HepG2 (cell line): Measurements from ENCODE around the gene CDC42EP1.

ENCODE experiments used
- ATF2 ChIP-seq: sonication (generic); formaldehyde crosslinking; IDR thresholded peaks from 2 replicates; pipeline ENCODE4 v1.4.0; 2020; ENCODE audit warnings: missing genetic modification reagents
- DNMT1 ChIP-seq: sonication (generic); formaldehyde crosslinking; IDR thresholded peaks from 2 replicates; pipeline ENCODE4 v1.5.1; 2020; ENCODE audit warnings: mild to moderate bottlenecking, missing genetic modification reagents
- KLF11 ChIP-seq: IDR thresholded peaks from 2 replicates; pipeline ENCODE4 v1.6.1; 2016; ENCODE audit warnings: missing compliant biosample characterization
- NR2F1 ChIP-seq, 2 experiments: fragments of 450-650 bp in 1 of 2; formaldehyde crosslinking in 1 of 2; IDR thresholded peaks; 2 replicates each; pipeline versions ENCODE4 v1.5.0 to v1.6.1; 2016 to 2020; ENCODE audit warnings: mild to moderate bottlenecking in 1 of 2, missing compliant biosample characterization in 1 of 2, missing genetic modification reagents in 1 of 2, moderate library complexity in 1 of 2
- POLR2A ChIP-seq, 2 experiments: IDR thresholded peaks; 2 replicates each; pipeline ENCODE4 v1.6.1; 2011; ENCODE audit warnings: low read depth in 2 of 2, low read length in 2 of 2, mild to moderate bottlenecking in 1 of 2, moderate library complexity in 1 of 2; ENCODE audit not compliant: insufficient read depth in 1 of 2
- RELA ChIP-seq: sonication (generic); formaldehyde crosslinking; IDR thresholded peaks from 2 replicates; pipeline ENCODE4 v1.4.0; 2020; ENCODE audit warnings: missing genetic modification reagents
- SYNCRIP ChIP-seq: fragments of 200-400 bp; formaldehyde crosslinking; IDR thresholded peaks from 2 replicates; pipeline ENCODE4 v1.6.1; 2018; ENCODE audit warnings: mild to moderate bottlenecking, low read depth, low read length; ENCODE audit not compliant: insufficient read depth
- TAF1 ChIP-seq: sonication (generic); formaldehyde crosslinking; IDR thresholded peaks from 2 replicates; pipeline ENCODE4 v1.4.0; 2020; ENCODE audit warnings: missing genetic modification reagents
- TGIF2 ChIP-seq: IDR thresholded peaks from 2 replicates; pipeline ENCODE4 v1.6.1; 2016; ENCODE audit warnings: control low read depth, missing compliant biosample characterization
- ZNF326 ChIP-seq: sonication (generic); formaldehyde crosslinking; IDR thresholded peaks from 2 replicates; pipeline ENCODE4 v1.4.0; 2020; ENCODE audit warnings: missing genetic modification reagents, borderline replicate concordance
- TF ChIP-seq, protein P1 (sequence below): fragments of 450-650 bp; IDR thresholded peaks from 2 replicates; pipeline ENCODE4 v1.6.1; 2017; ENCODE audit warnings: mild to moderate bottlenecking
- TF ChIP-seq, protein P2 (sequence below): sonication (generic); formaldehyde crosslinking; IDR thresholded peaks from 2 replicates; pipeline ENCODE4 v1.5.0; 2020; ENCODE audit warnings: mild to moderate bottlenecking, missing genetic modification reagents, moderate library complexity
- TF ChIP-seq, protein P3 (sequence below): IDR thresholded peaks from 2 replicates; pipeline ENCODE4 v1.6.1; 2012; ENCODE audit warnings: inconsistent platforms

DNA sequence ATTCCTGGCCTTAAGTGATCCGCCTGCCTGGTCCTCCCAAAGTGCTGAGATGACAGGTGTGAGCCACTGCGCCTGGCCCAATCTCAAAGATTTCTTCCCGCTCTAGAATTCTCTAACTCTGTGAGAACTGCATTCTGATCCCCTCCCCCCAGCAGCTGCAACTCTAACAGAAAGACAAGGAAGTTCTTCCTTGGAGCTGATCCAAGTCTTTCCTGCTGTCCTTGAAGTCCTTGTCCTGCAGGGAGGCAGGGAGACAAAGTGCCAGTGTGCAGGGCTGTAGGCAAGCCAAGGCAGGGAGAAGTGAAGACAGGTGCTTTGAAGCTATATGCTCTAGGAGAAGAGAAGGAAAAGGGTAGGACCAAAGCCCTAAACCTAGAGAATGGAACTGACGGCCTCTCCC is 38.9 kb downstream of the CDC42EP1 start:
- TF ChIP-seq, protein P1, sequence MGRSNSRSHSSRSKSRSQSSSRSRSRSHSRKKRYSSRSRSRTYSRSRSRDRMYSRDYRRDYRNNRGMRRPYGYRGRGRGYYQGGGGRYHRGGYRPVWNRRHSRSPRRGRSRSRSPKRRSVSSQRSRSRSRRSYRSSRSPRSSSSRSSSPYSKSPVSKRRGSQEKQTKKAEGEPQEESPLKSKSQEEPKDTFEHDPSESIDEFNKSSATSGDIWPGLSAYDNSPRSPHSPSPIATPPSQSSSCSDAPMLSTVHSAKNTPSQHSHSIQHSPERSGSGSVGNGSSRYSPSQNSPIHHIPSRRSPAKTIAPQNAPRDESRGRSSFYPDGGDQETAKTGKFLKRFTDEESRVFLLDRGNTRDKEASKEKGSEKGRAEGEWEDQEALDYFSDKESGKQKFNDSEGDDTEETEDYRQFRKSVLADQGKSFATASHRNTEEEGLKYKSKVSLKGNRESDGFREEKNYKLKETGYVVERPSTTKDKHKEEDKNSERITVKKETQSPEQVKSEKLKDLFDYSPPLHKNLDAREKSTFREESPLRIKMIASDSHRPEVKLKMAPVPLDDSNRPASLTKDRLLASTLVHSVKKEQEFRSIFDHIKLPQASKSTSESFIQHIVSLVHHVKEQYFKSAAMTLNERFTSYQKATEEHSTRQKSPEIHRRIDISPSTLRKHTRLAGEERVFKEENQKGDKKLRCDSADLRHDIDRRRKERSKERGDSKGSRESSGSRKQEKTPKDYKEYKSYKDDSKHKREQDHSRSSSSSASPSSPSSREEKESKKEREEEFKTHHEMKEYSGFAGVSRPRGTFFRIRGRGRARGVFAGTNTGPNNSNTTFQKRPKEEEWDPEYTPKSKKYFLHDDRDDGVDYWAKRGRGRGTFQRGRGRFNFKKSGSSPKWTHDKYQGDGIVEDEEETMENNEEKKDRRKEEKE: no peak
- TF ChIP-seq, protein P2, sequence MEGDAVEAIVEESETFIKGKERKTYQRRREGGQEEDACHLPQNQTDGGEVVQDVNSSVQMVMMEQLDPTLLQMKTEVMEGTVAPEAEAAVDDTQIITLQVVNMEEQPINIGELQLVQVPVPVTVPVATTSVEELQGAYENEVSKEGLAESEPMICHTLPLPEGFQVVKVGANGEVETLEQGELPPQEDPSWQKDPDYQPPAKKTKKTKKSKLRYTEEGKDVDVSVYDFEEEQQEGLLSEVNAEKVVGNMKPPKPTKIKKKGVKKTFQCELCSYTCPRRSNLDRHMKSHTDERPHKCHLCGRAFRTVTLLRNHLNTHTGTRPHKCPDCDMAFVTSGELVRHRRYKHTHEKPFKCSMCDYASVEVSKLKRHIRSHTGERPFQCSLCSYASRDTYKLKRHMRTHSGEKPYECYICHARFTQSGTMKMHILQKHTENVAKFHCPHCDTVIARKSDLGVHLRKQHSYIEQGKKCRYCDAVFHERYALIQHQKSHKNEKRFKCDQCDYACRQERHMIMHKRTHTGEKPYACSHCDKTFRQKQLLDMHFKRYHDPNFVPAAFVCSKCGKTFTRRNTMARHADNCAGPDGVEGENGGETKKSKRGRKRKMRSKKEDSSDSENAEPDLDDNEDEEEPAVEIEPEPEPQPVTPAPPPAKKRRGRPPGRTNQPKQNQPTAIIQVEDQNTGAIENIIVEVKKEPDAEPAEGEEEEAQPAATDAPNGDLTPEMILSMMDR (CRISPR knock-in tag): no peak
- TF ChIP-seq POLR2A (IDR thresholded peaks at IDR 0.05; ENCODE audit: insufficient read depth in 1 of 2, low read depth in 2 of 2, low read length in 2 of 2): no peak
- TF ChIP-seq DNMT1 (CRISPR knock-in tag): no peak
- TF ChIP-seq KLF11 (CRISPR knock-in tag): no peak
- no peak for TF ChIP-seq TAF1 (CRISPR knock-in tag)
- TF ChIP-seq SYNCRIP: no peak
- no peak for TF ChIP-seq ATF2
- TF ChIP-seq TGIF2 (CRISPR knock-in tag): no peak
- TF ChIP-seq, protein P3, sequence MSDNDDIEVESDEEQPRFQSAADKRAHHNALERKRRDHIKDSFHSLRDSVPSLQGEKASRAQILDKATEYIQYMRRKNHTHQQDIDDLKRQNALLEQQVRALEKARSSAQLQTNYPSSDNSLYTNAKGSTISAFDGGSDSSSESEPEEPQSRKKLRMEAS: no peak
- no peak for TF ChIP-seq ZNF326 (CRISPR knock-in tag)
- no peak for TF ChIP-seq NR2F1 (CRISPR knock-in tag; IDR thresholded peaks at IDR 0.05)
- no peak for TF ChIP-seq RELA (CRISPR knock-in tag)
